Thymus (tissue), 11 donors: ENCODE measurements around the gene PPTC7. TPM values are rescaled to one million over a fixed set of nuclear protein-coding genes. Genes with fewer than 3 reads are reported as not detected.
"Not testable (repeated sequence)": the region's sequence is repeated elsewhere in the genome, so short reads cannot be mapped to it uniquely, and the experiment has no call there.

Experiments used
- DNase-seq, 9 donors: peaks; one replicate each; pipeline ENCODE4 v3.0.0-alpha.2; 2013; ENCODE audit warnings: low spot score in 9 of 9, low read depth in 6 of 9, missing footprints in 1 of 9
- H3K27ac ChIP-seq, 2 donors: one replicate each; pipeline ENCODE4 v1.5.1; 2013; ENCODE audit warnings: control low read depth in 1 of 2, low read depth in 1 of 2, low read length in 1 of 2, mild to moderate bottlenecking in 1 of 2, moderate library complexity in 1 of 2
- H3K27me3 ChIP-seq, 2 donors: one replicate each; pipeline ENCODE4 v1.5.1; 2013; ENCODE audit warnings: low read length in 1 of 2; ENCODE audit not compliant: control insufficient read depth in 2 of 2, insufficient read depth in 1 of 2
- H3K36me3 ChIP-seq, 2 donors: one replicate each; pipeline ENCODE4 v1.5.1; 2013; ENCODE audit warnings: low read length in 1 of 2, mild to moderate bottlenecking in 1 of 2, moderate library complexity in 1 of 2; ENCODE audit not compliant: control insufficient read depth in 2 of 2, insufficient read depth in 2 of 2
- H3K4me1 ChIP-seq, 2 donors: one replicate each; pipeline ENCODE4 v1.5.1; 2013; ENCODE audit warnings: low read length in 2 of 2; ENCODE audit not compliant: control insufficient read depth in 2 of 2, insufficient read depth in 2 of 2
- H3K4me3 ChIP-seq, 2 donors: one replicate each; pipeline ENCODE4 v1.5.1; 2013; ENCODE audit warnings: low read length in 2 of 2, control low read depth in 1 of 2, mild to moderate bottlenecking in 1 of 2
- H3K9me3 ChIP-seq, 2 donors: one replicate each; pipeline ENCODE4 v1.5.1; 2013; ENCODE audit warnings: low read length in 1 of 2, mild to moderate bottlenecking in 1 of 2; ENCODE audit not compliant: control insufficient read depth in 2 of 2, insufficient read depth in 1 of 2
- WGBS: extraction: QIAGEN DNeasy Blood & Tissue Kit; methylation state at CpG from one replicate; pipeline ENCODE4 v1.1.7; 2013; 5-methylcytosine and 5-hydroxymethylcytosine counted together
- polyA plus RNA-seq: library from polyadenylated mRNA; stranded (reverse); fragments of 200-250 nt; gene quantifications from one replicate; pipeline ENCODE4 v1.2.3, GENCODE V29; 2013
- total RNA-seq: library from RNA; stranded (reverse); fragments of 120-200 nt; gene quantifications from one replicate; pipeline ENCODE4 v1.2.4, GENCODE V29; 2013
- donor health status: healthy.

Gene PPTC7
- total and polyA plus RNA-seq, 2 donors, result 5.8 to 19.2 TPM

DNA sequence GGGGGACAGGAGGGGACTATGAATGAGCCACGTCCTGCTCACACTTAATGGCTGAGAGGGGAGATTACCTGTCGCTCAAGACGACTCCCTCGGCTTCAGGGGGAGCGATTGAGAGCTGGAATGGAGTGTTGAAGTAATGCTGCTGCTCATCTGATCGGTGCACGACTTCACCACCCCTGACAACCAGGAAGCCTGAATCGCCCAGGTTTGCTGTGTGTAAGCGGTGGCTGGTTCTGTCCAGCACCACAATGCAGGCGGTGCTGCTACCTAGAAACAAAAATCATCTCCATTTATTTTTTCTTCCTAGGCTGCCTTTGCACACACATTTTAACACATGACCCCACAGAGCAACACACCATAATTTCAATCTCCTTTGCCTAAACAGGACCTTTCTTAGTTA is 37.3 kb downstream of the PPTC7 start:
- WGBS, result 98% methylated on average over 10 of the region's 10 CpGs
- H3K4me3 ChIP-seq, result no peak overlapping the region

DNA sequence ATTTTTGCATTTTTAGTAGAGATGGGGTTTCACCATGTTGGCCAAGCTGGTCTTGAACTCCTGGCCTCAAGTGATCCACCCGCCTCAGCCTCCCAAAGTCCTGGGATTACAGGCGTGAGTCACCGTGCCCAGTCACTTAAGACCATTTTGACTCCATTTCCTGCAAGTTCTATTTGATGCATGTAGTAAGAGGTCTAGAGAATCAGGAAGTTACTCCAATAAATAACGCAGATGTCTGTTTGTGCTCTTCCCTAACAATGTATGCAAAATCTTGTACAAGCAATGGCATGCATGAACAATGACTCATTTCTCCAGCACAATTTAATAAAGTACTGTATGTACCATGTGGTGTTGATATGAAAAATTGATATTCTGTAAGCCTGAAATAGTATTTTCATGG is 37.9 kb downstream of the PPTC7 start:
- H3K27me3 ChIP-seq, H3K9me3 ChIP-seq, DNase-seq, H3K4me1 ChIP-seq, H3K4me3 ChIP-seq, H3K27ac ChIP-seq: not testable (repeated sequence)
- WGBS, result 97% methylated on average over 4 of the region's 4 CpGs
- peaks cover 34 to 46% of the 10 kb centered on the region in 2 donors for H3K36me3 ChIP-seq

More for the DNA sequence above, 37.3 kb downstream of the PPTC7 start:
- no peaks in the 10 kb centered on the region for H3K27me3 ChIP-seq
- H3K4me1 ChIP-seq, result no peaks in the 10 kb centered on the region
- H3K36me3 ChIP-seq, result peaks cover 34 to 51% of the 10 kb centered on the region in 2 donors
- no peak overlapping the region for H3K27ac ChIP-seq
- H3K9me3 ChIP-seq, result no peaks in the 10 kb centered on the region
- no peak for DNase-seq

GRCh38 chr12:110543965-110544364 is 39.2 kb downstream of the PPTC7 start:
- Histone ChIP-seq H3K27me3 (no peaks in the 10 kb centered on the region), H3K4me3 (no peak overlapping the region), H3K27ac (peak overlapping the region in 1 of 2 donors; percentile 65), H3K9me3 (no peaks in the 10 kb centered on the region), H3K4me1 (no peaks in the 10 kb centered on the region), H3K36me3 (peaks cover 34 to 50% of the 10 kb centered on the region in 2 donors)
- WGBS, result 97% methylated on average over 4 of the region's 4 CpGs
- no peak for DNase-seq

DNA sequence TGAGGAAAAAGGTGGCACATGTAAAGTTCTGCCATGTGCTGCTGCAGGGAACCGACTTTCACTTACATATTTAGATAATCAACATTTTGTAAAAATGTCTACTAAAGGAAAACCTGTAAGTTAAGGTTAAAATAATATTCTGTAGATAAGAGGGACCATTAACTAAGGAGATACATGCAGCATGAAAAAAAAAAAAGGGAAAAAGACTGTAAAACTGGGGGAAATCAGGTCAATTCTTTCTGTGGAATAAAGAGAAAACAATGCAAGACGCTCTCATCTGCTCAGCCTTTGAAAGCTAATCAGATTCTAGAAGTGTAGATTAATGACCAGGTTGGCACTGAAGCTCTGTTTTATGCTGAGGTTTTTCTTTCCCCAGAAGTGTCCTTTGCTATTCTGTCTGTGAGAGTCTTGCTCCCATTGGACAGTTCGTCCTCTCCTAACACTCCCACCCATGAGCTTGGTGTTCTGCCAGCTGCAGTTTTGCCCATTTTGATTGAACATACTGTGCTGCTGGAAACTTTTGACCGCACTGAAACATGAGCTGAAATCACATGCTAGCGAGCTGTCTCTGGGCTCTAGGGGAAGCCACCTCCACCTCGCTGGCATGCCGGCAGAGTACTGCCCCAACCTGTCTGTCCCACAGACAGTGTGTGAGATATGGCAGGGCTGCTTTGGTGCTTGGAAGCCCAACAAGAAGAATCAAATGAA is 39.7 kb downstream of the PPTC7 start:
- H3K36me3 ChIP-seq, result peaks cover 35 to 50% of the 10 kb centered on the region in 2 donors
- peak overlapping the region in 1 of 2 donors; percentile 65 for H3K27ac ChIP-seq
- no peak overlapping the region for H3K4me3 ChIP-seq
- no peaks in the 10 kb centered on the region for H3K4me1 ChIP-seq
- WGBS, result 92% methylated on average over 7 of the region's 7 CpGs
- DNase-seq, result peak in 3 of 9 donors; percentile 4 to 41 (median 8)
- no peaks in the 10 kb centered on the region for H3K27me3 ChIP-seq
- H3K9me3 ChIP-seq, result no peaks in the 10 kb centered on the region

- no peaks in the 10 kb centered on the region for H3K27me3 ChIP-seq
- H3K9me3 ChIP-seq, result no peaks in the 10 kb centered on the region
- H3K36me3 ChIP-seq, result peaks cover 46 to 62% of the 10 kb centered on the region in 2 donors
- no peak overlapping the region for H3K4me3 ChIP-seq
- H3K4me1 ChIP-seq, result no peaks in the 10 kb centered on the region
- WGBS, result 98% methylated on average over 8 of the region's 8 CpGs
- no peak overlapping the region for H3K27ac ChIP-seq
- no peak for DNase-seq
Observed at GRCh38 chr12:110540048-110540447, 43.1 kb downstream of the PPTC7 start.

GRCh38 chr12:110538869-110539622 is 44.1 kb downstream of the PPTC7 start:
- 94% methylated on average over 5 of the region's 5 CpGs for WGBS
- DNase-seq, result no peak
- peaks cover 40 to 61% of the 10 kb centered on the region in 2 donors for H3K36me3 ChIP-seq
- no peaks in the 10 kb centered on the region for H3K4me1 ChIP-seq
- H3K27ac ChIP-seq, result no peak overlapping the region
- no peak overlapping the region for H3K4me3 ChIP-seq
- no peaks in the 10 kb centered on the region for H3K27me3 ChIP-seq
- H3K9me3 ChIP-seq, result no peaks in the 10 kb centered on the region

- peaks cover 34 to 52% of the 10 kb centered on the region in 2 donors for H3K36me3 ChIP-seq
- H3K4me1 ChIP-seq, result no peaks in the 10 kb centered on the region
- no peak overlapping the region for H3K27ac ChIP-seq
- WGBS, result 90% methylated on average over 9 of the region's 9 CpGs
- no peak overlapping the region for H3K4me3 ChIP-seq
- H3K27me3 ChIP-seq, result no peaks in the 10 kb centered on the region
- DNase-seq, result no peak
- H3K9me3 ChIP-seq, result no peaks in the 10 kb centered on the region
Observed at GRCh38 chr12:110537605-110538409, 45.3 kb downstream of the PPTC7 start.

DNA sequence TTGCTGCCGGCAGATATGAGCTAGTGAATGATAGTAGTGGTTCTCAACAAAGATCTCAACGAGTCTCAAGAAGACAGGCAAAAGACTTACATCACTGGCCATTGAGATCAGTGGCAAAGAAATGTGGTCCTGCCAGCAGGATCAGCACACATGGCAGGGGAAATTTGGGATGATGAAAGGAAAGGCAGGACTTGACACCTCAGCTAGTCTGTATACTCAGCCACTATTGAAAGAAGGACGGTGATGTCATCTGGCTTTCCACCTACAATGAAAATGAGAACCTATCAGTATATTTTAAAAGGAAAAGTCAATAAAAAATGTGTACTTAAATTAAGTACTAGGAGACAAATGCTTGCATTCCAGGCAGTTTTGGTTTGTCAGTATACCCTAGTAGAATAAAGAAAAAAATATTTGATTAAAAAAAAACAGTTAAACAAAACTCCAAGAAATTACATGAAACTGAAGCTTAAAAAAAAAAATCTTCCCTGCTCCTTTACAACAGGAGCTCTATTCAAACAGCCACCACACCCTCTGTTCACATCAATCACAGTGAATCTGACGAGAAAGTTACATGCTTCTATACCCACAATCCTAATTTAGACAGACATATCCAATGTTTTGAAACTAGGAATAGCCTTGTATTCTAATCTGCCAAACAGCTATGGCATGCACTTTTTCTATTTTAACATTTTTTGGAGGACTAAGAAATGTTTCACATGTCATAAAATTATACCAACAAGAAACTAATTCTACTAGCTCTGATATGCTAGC is 46.1 kb downstream of the PPTC7 start:
- H3K36me3 ChIP-seq, result peaks cover 31 to 52% of the 10 kb centered on the region in 2 donors
- no peaks in the 10 kb centered on the region for H3K27me3 ChIP-seq
- H3K4me3 ChIP-seq, result no peak overlapping the region
- no peaks in the 10 kb centered on the region for H3K4me1 ChIP-seq
- DNase-seq, result no peak
- no peaks in the 10 kb centered on the region for H3K9me3 ChIP-seq
- 96% methylated on average over 4 of the region's 4 CpGs for WGBS
- H3K27ac ChIP-seq, result no peak overlapping the region
